ENCODE measurements around the gene ACTR3C.
"Not testable (repeated sequence)": the region's sequence is repeated elsewhere in the genome, so short reads cannot be mapped to it uniquely, and the experiment has no call there.

ACTR3C gene

DNA sequence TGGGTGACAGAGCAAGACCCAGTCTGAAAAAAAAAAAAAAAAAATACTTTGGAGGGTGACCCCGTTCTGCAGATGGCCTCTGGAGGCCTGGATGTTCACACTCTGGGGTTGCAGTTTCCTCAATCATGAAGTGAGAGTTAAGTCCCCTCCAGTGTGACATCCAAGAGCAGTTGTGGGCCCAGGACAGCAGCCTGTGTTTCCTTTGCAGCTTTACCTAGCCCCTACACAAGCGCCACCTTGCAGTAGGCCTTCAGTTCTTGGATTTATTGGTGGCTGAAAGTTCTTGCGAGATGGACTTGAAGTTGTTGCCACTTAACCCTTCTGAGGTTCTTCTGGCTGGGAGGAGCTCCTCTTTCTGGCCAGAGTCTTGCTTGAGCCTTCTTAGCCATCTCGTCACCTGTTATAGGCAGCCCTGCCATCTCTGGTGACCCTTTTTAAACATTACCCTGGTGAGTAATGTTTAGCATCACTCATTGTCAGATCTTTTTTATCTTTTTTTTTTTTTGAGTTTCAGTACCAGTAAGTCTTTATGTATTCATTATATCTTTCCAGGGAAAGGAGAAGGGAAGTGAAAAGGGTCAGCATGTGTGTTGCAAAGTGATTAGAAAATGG is 3.4 kb upstream of the ACTR3C start:
- in situ Hi-C loops (cut with HindIII; ENCODE audit: low pct_unique_long_range_greater_than_20kb, low sequenced_read_pairs): no loop called here
- TF ChIP-seq JUND (IDR thresholded peaks at IDR 0.05; ENCODE audit: low read depth): no peak
- DNase-seq (ENCODE audit: low read depth in 1 of 2, low spot score in 1 of 2): no peak

DNA sequence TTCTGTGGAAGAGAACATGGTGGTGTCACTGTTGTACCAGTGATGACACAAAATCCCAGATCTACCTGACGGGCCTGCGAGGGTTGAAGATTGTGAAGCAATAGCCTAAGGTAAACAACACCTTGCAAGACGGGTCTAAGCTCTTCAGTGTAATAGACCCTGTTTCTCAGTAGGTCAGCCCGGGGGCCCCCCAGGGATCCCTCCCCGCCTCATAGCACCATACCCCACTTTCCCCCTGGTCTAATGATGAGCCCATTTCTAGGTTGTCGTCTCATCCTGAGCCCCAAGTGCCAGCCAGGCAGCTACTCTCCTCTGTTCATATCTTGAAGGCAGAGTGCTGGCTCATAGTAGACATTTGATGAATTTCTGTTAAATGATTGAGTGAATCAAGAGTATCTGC is 2.6 kb upstream of the ACTR3C start:
- no peak for TF ChIP-seq JUND (IDR thresholded peaks at IDR 0.05; ENCODE audit: low read depth)
- no peak for DNase-seq (ENCODE audit: low read depth in 1 of 2, low spot score in 1 of 2)
- in situ Hi-C loops (cut with HindIII; ENCODE audit: low pct_unique_long_range_greater_than_20kb, low sequenced_read_pairs): no loop called here

DNA sequence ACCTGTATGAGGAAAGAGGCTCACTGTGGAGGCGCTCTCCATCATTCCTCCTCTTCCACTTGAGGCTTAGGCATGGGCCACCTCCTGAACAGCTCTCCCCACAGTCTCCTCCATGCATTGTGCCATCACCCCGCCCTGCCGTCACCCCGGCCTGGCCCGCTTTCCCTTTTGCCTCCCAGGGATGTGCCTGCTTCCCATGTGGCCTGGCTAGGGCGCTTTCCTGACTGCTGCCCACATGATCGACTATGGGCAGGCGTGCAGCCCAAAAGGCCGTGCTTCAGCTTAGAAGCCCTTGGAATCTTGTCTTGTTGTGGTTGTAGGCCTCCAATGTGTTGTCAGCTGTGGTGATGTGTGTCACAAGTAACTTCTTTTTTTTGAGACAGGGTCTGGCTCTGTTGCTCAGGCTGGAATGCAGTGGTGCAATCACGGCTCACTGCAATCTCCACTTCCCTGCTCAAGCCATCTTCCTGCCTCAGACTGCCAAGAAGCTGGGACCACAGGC is 1.8 kb upstream of the ACTR3C start:
- TF ChIP-seq JUND (IDR thresholded peaks at IDR 0.05; ENCODE audit: low read depth): no peak
- no peak for DNase-seq (ENCODE audit: low read depth in 1 of 2, low spot score in 1 of 2)
- in situ Hi-C loops (cut with HindIII; ENCODE audit: low pct_unique_long_range_greater_than_20kb, low sequenced_read_pairs): no loop called here

DNA sequence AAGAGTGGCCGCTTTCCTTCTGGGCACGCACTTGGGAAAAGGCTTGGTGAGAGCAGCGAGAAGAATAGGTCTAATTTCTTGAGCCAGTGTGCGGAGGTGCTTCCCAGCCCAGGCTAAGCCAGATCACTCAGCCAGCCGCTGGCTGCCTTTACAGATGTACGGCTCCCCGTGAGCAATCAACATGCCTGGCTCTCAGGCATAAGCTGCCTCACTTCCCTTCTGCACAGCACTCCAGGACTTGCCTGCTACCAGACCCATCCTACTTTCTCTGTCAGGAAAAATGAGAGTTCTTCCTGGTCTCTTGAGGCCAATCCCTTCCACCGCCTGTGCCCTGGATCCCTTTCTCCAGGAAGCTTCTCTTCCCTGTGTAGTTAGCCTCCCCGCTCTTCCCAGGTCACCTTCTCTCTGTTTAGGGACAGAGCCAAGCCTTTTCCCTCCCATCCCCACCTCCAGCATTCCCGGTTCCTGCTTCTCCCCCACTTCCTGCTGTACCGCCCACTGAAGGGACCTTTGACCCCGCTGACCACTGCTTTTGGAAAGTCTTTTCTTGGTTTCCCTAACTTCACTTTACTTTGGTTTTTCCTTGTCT is 1.1 kb upstream of the ACTR3C start:
- no peak for TF ChIP-seq JUND (IDR thresholded peaks at IDR 0.05; ENCODE audit: low read depth)
- no peak for DNase-seq (ENCODE audit: low read depth in 1 of 2, low spot score in 1 of 2)
- in situ Hi-C loops (cut with HindIII; ENCODE audit: low pct_unique_long_range_greater_than_20kb, low sequenced_read_pairs): no loop called here

DNA sequence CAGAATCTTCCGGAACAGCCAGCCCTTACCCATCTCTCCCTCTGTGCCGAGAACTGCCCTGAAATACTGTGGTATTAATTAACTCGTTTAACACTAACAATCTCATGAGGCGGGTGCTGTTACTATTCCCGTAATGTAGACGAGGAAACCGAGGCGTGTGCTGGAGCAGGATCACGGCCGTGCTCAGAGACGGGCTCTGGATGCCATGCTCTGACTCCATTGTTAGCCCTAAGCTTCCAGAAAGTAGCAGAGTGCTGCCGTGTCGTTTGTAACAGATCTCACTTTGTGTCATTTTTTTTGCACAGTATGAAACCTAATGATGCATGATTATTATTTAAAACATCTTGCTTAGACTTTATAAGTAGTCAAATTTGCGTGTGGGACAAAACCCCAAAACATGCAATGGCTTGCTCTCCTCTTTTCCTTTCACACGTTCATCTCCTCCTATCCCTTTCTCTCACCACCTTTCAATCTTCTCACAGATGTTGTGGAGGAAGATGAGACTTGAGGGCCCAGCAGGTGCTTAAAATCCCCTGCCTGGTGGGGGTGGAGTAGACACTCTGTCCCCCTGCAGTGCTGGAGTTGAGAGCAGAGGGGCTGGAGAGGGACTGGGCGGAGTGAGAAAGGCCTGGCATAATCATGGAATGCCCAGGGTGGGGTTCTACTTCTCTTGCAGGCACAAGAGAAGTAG is 482 bp upstream of the ACTR3C start:
- TF ChIP-seq JUND (IDR thresholded peaks at IDR 0.05; ENCODE audit: low read depth): no peak
- DNase-seq (ENCODE audit: low read depth in 1 of 2, low spot score in 1 of 2): no peak
- in situ Hi-C loops (cut with HindIII; ENCODE audit: low pct_unique_long_range_greater_than_20kb, low sequenced_read_pairs): no loop called here

DNA sequence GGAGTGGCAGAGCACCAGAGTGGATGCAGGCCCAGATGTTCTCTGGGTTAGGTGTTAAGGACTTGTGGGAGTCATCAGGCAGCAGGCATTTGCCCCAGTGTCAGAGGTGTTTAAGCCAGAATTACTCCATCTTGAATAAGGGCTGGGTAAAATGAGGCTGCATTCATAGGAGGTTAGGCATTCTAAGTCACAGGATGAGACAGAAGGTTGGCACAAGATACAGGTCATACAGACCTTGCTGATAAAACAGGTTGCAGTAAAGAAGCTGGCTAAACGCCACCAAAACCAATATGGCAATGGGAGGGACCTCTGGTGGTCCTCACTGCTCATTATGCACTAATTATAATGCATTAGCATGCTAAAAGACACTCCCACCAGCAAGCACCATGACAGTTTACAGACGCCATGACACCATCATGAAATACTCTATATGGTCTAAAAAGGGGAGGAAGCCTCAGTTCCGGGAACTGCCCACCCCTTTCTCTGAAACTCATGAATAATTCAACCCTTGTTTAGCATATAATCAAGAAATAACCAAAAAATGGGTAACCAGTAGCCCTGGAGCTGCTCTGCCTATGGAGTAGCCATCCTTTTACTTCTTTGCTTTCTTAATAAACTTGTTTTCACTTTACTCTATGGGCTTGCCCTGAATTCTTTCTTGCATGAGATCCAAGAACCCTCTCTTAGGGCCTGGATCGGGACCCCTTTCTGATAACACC is 1.1 kb downstream of the ACTR3C start:
- no peak for DNase-seq (ENCODE audit: low read depth in 1 of 2, low spot score in 1 of 2)
- in situ Hi-C loops (cut with HindIII; ENCODE audit: low pct_unique_long_range_greater_than_20kb, low sequenced_read_pairs): no loop called here
- TF ChIP-seq JUND (IDR thresholded peaks at IDR 0.05; ENCODE audit: low read depth): no peak

DNA sequence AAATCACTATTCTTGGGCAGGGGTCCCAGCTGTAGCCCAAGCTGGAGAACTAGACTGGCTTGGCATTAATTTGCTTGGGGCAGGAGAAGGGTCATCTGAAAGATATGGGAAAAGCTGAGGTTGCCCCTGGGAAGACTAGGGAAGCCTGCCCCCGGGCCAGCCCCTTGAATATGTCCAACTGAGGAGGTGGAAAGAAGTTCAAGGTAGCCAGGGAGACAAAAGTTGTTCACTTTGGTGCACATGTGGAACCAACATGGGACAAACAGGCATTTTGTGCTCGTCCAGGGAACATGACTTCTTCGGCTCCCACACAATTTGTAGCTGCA is 1.6 kb downstream of the ACTR3C start:
- no peak for TF ChIP-seq JUND (IDR thresholded peaks at IDR 0.05; ENCODE audit: low read depth)

DNA sequence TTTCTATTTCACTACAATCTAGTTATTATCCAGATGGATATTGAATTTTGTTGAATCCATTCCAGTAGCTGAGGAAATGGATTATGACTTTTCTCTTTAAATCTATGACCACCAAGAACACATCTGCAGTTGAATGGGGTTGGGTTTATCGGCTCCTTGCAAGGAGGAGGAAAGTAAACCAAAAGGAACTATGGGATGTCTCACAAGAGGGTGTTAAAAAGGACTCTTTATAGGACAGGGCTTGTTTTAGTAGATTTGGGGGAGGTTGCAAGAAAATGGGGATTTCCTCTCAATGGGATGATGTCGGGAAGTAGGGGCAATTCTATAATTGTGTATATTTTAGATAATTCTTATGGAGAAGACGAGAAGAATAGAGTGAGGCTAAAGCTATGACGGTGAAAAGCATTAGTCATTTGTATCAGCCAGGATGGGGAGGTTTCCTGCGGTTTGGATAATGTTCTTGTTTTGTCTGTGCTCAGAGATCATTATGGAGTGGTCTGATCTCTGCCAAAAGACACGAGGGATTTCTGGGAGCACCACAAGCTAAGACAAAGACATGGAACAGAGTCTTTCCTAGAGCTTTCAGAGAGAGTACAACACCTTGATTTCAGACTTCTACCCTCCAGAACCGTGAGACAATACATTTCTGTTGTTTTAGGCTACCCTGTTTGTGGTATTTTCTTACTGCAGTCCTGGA is 5.4 kb downstream of the ACTR3C start:
- no peak for DNase-seq (ENCODE audit: low read depth in 1 of 2, low spot score in 1 of 2)
- TF ChIP-seq JUND (IDR thresholded peaks at IDR 0.05; ENCODE audit: low read depth): no peak
- in situ Hi-C loops (cut with HindIII; ENCODE audit: low pct_unique_long_range_greater_than_20kb, low sequenced_read_pairs): no loop called here

More for the DNA sequence above, 1.6 kb downstream of the ACTR3C start:
- no peak for DNase-seq (ENCODE audit: low read depth in 1 of 2, low spot score in 1 of 2)
- in situ Hi-C loops (cut with HindIII; ENCODE audit: low pct_unique_long_range_greater_than_20kb, low sequenced_read_pairs): no loop called here

- in situ Hi-C loops (cut with HindIII; ENCODE audit: low pct_unique_long_range_greater_than_20kb, low sequenced_read_pairs); DNase-seq (ENCODE audit: low read depth in 1 of 2, low spot score in 1 of 2): not testable (repeated sequence)
These were observed 6.4 kb downstream of the ACTR3C start for GRCh38 chr7:150316987-150317386.

DNA sequence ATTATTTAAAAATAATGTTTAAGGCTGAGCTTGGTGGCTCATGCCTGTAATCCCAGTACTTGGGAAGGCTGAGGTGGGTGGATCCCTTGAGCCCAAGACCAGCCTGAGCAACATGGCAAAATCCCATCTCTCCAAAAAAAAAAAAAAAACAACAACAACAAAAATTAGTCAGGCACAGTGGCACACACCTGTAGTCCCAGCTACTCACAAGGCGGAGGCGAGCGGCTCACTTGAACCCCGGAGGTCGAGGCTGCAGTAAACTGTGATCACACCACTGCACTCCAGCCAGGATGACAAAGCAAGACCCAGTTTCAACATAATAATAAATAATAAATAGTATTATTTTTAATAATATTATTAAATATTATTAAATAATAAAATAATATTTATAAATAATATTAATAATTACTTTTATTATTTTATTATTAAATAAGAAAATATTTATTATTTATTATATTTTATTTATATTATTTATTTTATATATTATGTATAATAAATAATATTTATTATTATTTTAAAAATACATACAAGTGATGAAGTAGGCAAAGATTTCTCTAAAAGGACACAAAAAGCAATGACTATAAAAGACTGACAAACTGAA is 8.6 kb downstream of the ACTR3C start:
- in situ Hi-C loops (cut with HindIII; ENCODE audit: low pct_unique_long_range_greater_than_20kb, low sequenced_read_pairs): no loop called here
- no peak for DNase-seq (ENCODE audit: low read depth in 1 of 2, low spot score in 1 of 2)
- no peak for TF ChIP-seq JUND (IDR thresholded peaks at IDR 0.05; ENCODE audit: low read depth)

- DNase-seq (ENCODE audit: low read depth in 1 of 2, low spot score in 1 of 2): no peak
- in situ Hi-C loops (cut with HindIII; ENCODE audit: low pct_unique_long_range_greater_than_20kb, low sequenced_read_pairs): no loop called here
- no peak for TF ChIP-seq JUND (IDR thresholded peaks at IDR 0.05; ENCODE audit: low read depth)
These were observed 9.5 kb downstream of the ACTR3C start for GRCh38 chr7:150313870-150314269.

- no peak for DNase-seq (ENCODE audit: low read depth in 1 of 2, low spot score in 1 of 2)
- no peak for TF ChIP-seq JUND (IDR thresholded peaks at IDR 0.05; ENCODE audit: low read depth)
- in situ Hi-C loops (cut with HindIII; ENCODE audit: low pct_unique_long_range_greater_than_20kb, low sequenced_read_pairs): no loop called here
These were observed 10.0 kb downstream of the ACTR3C start for GRCh38 chr7:150313367-150313809.

DNA sequence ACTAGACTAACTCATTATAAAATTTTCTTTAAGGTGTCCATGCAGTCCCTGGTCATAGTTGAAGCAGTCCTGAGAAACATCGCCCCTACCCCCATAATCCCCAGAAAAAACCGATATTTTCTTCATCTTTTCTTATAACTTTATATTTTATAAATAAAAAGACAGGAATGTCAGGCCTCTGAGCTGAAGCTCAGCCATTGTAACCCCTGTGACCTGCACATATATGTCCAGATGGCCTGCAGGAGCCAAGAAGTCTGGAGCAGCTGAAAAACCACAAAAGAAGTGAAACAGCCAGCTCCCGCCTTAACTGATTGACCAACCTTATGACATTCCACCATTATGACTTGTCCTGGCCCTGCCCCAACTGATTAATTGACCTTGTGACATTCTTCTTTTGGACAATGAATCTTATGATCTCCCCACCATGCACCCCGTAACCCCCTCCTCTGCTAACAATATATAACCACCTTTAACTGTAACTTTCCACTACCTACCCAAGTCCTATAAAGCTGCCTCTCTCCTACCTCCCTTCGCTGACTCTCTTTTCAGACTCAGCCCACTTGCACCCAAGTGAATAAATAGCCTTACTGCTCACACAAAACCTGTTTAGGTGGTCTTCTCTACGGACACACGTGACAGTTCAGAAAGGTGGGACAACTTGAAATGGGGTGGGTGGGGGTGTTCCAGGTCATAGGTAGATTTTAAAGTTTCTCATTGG is 10.5 kb downstream of the ACTR3C start:
- DNase-seq (ENCODE audit: low read depth in 1 of 2, low spot score in 1 of 2); in situ Hi-C loops (cut with HindIII; ENCODE audit: low pct_unique_long_range_greater_than_20kb, low sequenced_read_pairs): not testable (repeated sequence)
